Hypothalamus (tissue), 51 donors: ENCODE measurements around the gene EPX.

Source experiments
- DNase-seq, 51 donors: peaks; one replicate each; lab custom pipeline; 2025; lab: John Stamatoyannopoulos, UW

The EPX gene

GRCh38 chr17:58247511-58248363 lies 55.2 kb downstream of the EPX start:
- DNase-seq, result no peak

- DNase-seq, result no peak
Observed at GRCh38 chr17:58248955-58249269, 56.4 kb downstream of the EPX start.

DNA sequence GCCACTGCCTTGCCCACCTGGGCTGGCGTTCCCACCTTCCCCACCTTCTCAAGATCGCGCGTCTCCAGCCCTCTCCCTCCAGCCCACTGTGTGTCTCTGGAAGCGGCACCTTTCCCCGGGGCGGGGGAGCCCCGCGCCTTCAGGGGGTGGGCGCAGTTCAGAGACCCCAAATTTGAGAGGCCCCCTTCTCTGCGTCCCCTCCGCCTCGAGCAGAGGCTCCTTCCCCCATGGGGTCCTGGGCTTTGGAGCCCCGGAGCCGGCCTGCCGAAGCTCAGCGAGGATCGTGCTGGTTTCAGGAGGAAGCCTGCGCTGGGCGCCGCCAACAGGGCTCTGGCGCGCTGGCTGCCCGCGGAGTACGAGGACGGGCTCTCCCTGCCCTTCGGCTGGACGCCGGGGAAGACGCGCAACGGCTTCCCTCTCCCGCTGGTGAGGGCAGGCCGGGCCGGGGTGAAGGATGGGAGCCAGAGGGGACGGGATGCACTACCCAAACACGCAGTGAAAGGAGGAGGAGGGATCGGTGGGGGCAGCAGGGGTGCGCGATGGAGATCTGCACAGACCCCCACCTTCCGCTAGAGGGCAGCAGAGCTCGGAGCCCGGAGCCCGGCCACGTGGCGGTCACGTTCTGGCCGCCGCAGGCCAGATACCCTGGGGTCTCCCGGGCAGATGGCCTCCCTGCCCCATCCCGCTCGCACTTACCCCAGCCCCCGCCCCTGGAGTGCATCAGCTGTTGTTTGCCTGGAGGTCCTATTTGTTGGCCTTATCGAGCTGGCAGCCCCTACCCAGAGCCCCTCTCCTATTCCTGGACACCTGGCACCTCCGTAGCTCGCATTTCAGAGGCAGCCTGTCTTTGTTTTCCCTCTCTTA lies 57.0 kb downstream of the EPX start:
- peak in 47 of 51 donors; percentile 13 to 85 (median 48) for DNase-seq

- DNase-seq, result no peak
Observed at GRCh38 chr17:58250344-58251011, 58.0 kb downstream of the EPX start.

DNA sequence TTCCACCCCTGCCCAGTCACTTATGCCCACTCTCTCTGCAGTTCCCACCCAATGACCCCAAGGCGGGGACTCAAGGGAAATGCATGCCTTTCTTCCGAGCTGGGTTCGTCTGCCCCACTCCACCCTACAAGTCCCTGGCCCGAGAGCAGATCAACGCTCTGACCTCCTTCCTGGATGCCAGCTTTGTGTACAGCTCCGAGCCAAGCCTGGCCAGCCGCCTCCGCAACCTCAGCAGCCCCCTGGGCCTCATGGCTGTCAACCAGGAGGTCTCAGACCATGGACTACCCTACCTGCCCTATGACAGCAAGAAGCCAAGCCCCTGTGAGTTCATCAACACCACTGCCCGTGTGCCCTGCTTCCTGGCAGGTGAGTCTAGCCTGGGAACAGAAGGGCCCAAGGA lies 59.6 kb downstream of the EPX start:
- no peak for DNase-seq

- no peak for DNase-seq
Observed at GRCh38 chr17:58253082-58253481, 60.6 kb downstream of the EPX start.
